Caco-2 (cell line): ENCODE data around the gene PDK4. TPM values are rescaled to one million over a fixed set of nuclear protein-coding genes. Genes with fewer than 3 reads are reported as not detected.

ENCODE experiments used
- BruUV-seq: library from RNA; stranded (reverse); fragments of 400-500 nt; replicated peaks from 2 replicates; lab custom pipeline; 2021; lab: Mats Ljungman, UMichigan
- CTCF ChIA-PET: fragments of 300-600 bp; sonication (Branson Sonifier 250); formaldehyde crosslinking; loops from one replicate; lab custom pipeline; 2022; ENCODE audit warnings: antibody characterized with exemption; lab: Charles Lee
- POLR2A ChIA-PET: fragments of 300-600 bp; sonication (Branson Sonifier 250); formaldehyde crosslinking; loops from one replicate; lab custom pipeline; 2022; ENCODE audit warnings: antibody characterized with exemption; lab: Charles Lee
- DNase-seq, 2 experiments: peaks; one replicate each; pipeline versions ENCODE4 v3.0.0 to v3.0.0-alpha.2; 2020 to 2022
- H3K27me3 ChIP-seq: replicated peaks from 2 replicates; pipeline ENCODE4 v1.6.0; 2011; ENCODE audit warnings: low read length; ENCODE audit not compliant: control insufficient read depth, insufficient read depth
- H3K36me3 ChIP-seq: 2 replicates; pipeline ENCODE4 v1.5.1; 2011; ENCODE audit warnings: low read length; ENCODE audit not compliant: control insufficient read depth, insufficient read depth
- H3K4me1 ChIP-seq: fragments of 250-450 bp; sonication (Bioruptor Pico); 2 replicates; pipeline ENCODE4 v1.5.1; 2020; ENCODE audit warnings: mild to moderate bottlenecking
- H3K4me3 ChIP-seq: 2 replicates; pipeline ENCODE4 v1.5.1; 2011; ENCODE audit warnings: low read depth, mild to moderate bottlenecking, control low read depth, low read length
- H3K9me3 ChIP-seq: fragments of 250-450 bp; sonication (Bioruptor Pico); 2 replicates; pipeline ENCODE4 v1.5.1; 2020; ENCODE audit warnings: mild to moderate bottlenecking, moderate library complexity
- H3K27ac Mint-ChIP-seq: one replicate; pipeline ENCODE4 v1.8.0; 2022; ENCODE audit warnings: mixed read lengths; ENCODE audit not compliant: unreplicated experiment
- H3K27me3 Mint-ChIP-seq: one replicate; pipeline ENCODE4 v1.8.0; 2022; ENCODE audit warnings: mixed read lengths; ENCODE audit not compliant: insufficient read depth, unreplicated experiment
- H3K36me3 Mint-ChIP-seq: one replicate; pipeline ENCODE4 v1.8.0; 2022; ENCODE audit warnings: mild to moderate bottlenecking, mixed read lengths; ENCODE audit not compliant: insufficient read depth, unreplicated experiment
- H3K4me1 Mint-ChIP-seq: one replicate; pipeline ENCODE4 v1.8.0; 2022; ENCODE audit warnings: low read depth, mixed read lengths; ENCODE audit not compliant: unreplicated experiment
- H3K4me3 Mint-ChIP-seq: one replicate; pipeline ENCODE4 v1.8.0; 2022; ENCODE audit warnings: mild to moderate bottlenecking, moderate library complexity, mixed read lengths; ENCODE audit not compliant: unreplicated experiment
- H3K9me3 Mint-ChIP-seq: one replicate; pipeline ENCODE4 v1.8.0; 2022; ENCODE audit warnings: mixed read lengths; ENCODE audit not compliant: unreplicated experiment
- CTCF ChIP-seq, 2 experiments: fragments of 200-600 bp in 1 of 2; IDR thresholded peaks; 1 replicate in 1 of 2; 2 replicates in 1 of 2; pipeline versions ENCODE4 v1.5.1 to v1.8.0; 2011 to 2022; ENCODE audit warnings: antibody characterized with exemption in 1 of 2, control low read depth in 1 of 2, inconsistent platforms in 1 of 2, low read depth in 1 of 2, low read length in 1 of 2, mild to moderate bottlenecking in 1 of 2, moderate library complexity in 1 of 2; ENCODE audit not compliant: insufficient read depth in 1 of 2, severe bottlenecking in 1 of 2, unreplicated experiment in 1 of 2
- intact Hi-C: fragments of 100-400 bp; cut with micrococcal nuclease; formaldehyde crosslinking; loops from one replicate; pipeline ENCODE4 v1.10.0; 2022; ENCODE audit not compliant: unreplicated experiment
- total RNA-seq: library from RNA; stranded (reverse); gene quantifications from 2 replicates; pipeline ENCODE4 v1.2.3, GENCODE V29; 2022

PDK4 gene
- total RNA-seq, 1 experiment from 2014 or later, result 0.20 TPM

- POLR2A ChIA-PET, result no interaction called here
- no peak for DNase-seq
- H3K27ac Mint-ChIP-seq, result no peak overlapping the region
Observed at GRCh38 chr7:95585426-95585789, 10.9 kb downstream of the PDK4 start.

GRCh38 chr7:95584769-95585425, 11.4 kb downstream of the PDK4 start:
- H3K9me3 ChIP-seq, result no peaks in the 10 kb centered on the region
- H3K4me1 ChIP-seq, result no peaks in the 10 kb centered on the region
- Mint-ChIP-seq H3K9me3 (no peaks in the 10 kb centered on the region), H3K27me3 (peaks cover 12% of the 10 kb centered on the region), H3K4me1 (no peaks in the 10 kb centered on the region), H3K4me3 (no peak overlapping the region), H3K36me3 (no peaks in the 10 kb centered on the region), H3K27ac (no peak overlapping the region)
- H3K36me3 ChIP-seq, result no peaks in the 10 kb centered on the region
- intact Hi-C loops, result no loop called here
- no peaks in the 10 kb centered on the region for H3K27me3 ChIP-seq
- DNase-seq, result no peak
- TF ChIP-seq CTCF (IDR thresholded peaks at IDR 0.05; ENCODE audit: insufficient read depth in 1 of 2, low read depth in 1 of 2, low read length in 1 of 2, severe bottlenecking in 1 of 2, unreplicated experiment in 1 of 2), result no peak
- ChIA-PET CTCF (no interaction called here), POLR2A (no interaction called here)
- no TSS peak for BruUV-seq
- no peak overlapping the region for H3K4me3 ChIP-seq

More at GRCh38 chr7:95585426-95585789, 10.9 kb downstream of the PDK4 start:
- Mint-ChIP-seq H3K27me3 (peaks cover 10% of the 10 kb centered on the region), H3K9me3 (no peaks in the 10 kb centered on the region), H3K4me1 (no peaks in the 10 kb centered on the region), H3K4me3 (no peak overlapping the region), H3K36me3 (no peaks in the 10 kb centered on the region)
- Histone ChIP-seq H3K4me3 (no peak overlapping the region), H3K9me3 (no peaks in the 10 kb centered on the region), H3K36me3 (no peaks in the 10 kb centered on the region), H3K27me3 (no peaks in the 10 kb centered on the region), H3K4me1 (0 out of 2 replicates have a peak, but pooled peaks cover 2% of the 10 kb centered on the region)
- TF ChIP-seq CTCF (IDR thresholded peaks at IDR 0.05; ENCODE audit: insufficient read depth in 1 of 2, low read depth in 1 of 2, low read length in 1 of 2, severe bottlenecking in 1 of 2, unreplicated experiment in 1 of 2), result no peak
- intact Hi-C loops, result no loop called here
- CTCF ChIA-PET, result no interaction called here
- no TSS peak for BruUV-seq

GRCh38 chr7:95583834-95584621, 12.3 kb downstream of the PDK4 start:
- intact Hi-C loops, result no loop called here
- no peaks in the 10 kb centered on the region for H3K27me3 ChIP-seq
- no TSS peak for BruUV-seq
- DNase-seq, result no peak
- Mint-ChIP-seq H3K36me3 (no peaks in the 10 kb centered on the region), H3K9me3 (no peaks in the 10 kb centered on the region), H3K4me1 (no peaks in the 10 kb centered on the region), H3K4me3 (no peak overlapping the region), H3K27me3 (peaks cover 15% of the 10 kb centered on the region), H3K27ac (no peak overlapping the region)
- ChIA-PET CTCF (no interaction called here), POLR2A (no interaction called here)
- H3K4me1 ChIP-seq, result no peaks in the 10 kb centered on the region
- H3K36me3 ChIP-seq, result no peaks in the 10 kb centered on the region
- H3K4me3 ChIP-seq, result no peak overlapping the region
- TF ChIP-seq CTCF (IDR thresholded peaks at IDR 0.05; ENCODE audit: insufficient read depth in 1 of 2, low read depth in 1 of 2, low read length in 1 of 2, severe bottlenecking in 1 of 2, unreplicated experiment in 1 of 2), result no peak
- no peaks in the 10 kb centered on the region for H3K9me3 ChIP-seq
